Activated naive CD4-positive, alpha-beta T cell (primary cell): ENCODE measurements around the gene CALML6.
"Not testable (repeated sequence)": the region's sequence is repeated elsewhere in the genome, so short reads cannot be mapped to it uniquely, and the experiment has no call there.

Source experiments
- DNase-seq, 4 experiments: peaks; one replicate each; lab custom pipeline; 2025; lab: John Stamatoyannopoulos, UW

CALML6 gene

GRCh38 chr1:1925437-1926345 lies 10.6 kb downstream of the CALML6 start:
- no peak for DNase-seq

GRCh38 chr1:1926346-1926811 lies 11.3 kb downstream of the CALML6 start:
- no peak for DNase-seq

- no peak for DNase-seq
These were observed 12.0 kb downstream of the CALML6 start for GRCh38 chr1:1926886-1927660.

- no peak for DNase-seq
These were observed 12.7 kb downstream of the CALML6 start for GRCh38 chr1:1927751-1928150.

GRCh38 chr1:1928231-1929101 lies 13.4 kb downstream of the CALML6 start:
- no peak for DNase-seq

- no peak for DNase-seq
These were observed 14.1 kb downstream of the CALML6 start for GRCh38 chr1:1929102-1929638.

- no peak for DNase-seq
These were observed 14.8 kb downstream of the CALML6 start for GRCh38 chr1:1929639-1930545.

- not testable (repeated sequence) for DNase-seq
These were observed 19.8 kb downstream of the CALML6 start for GRCh38 chr1:1934848-1935247.

GRCh38 chr1:1937061-1937460 lies 22.0 kb downstream of the CALML6 start:
- no peak for DNase-seq

GRCh38 chr1:1937549-1938275 lies 22.7 kb downstream of the CALML6 start:
- DNase-seq = no peak

GRCh38 chr1:1938276-1938573 lies 23.2 kb downstream of the CALML6 start:
- DNase-seq = no peak

GRCh38 chr1:1938613-1939295 lies 23.7 kb downstream of the CALML6 start:
- DNase-seq = no peak

GRCh38 chr1:1939296-1940122 lies 24.4 kb downstream of the CALML6 start:
- DNase-seq = no peak

GRCh38 chr1:1940123-1940425 lies 25.0 kb downstream of the CALML6 start:
- DNase-seq = no peak

- no peak for DNase-seq
These were observed 26.3 kb downstream of the CALML6 start for GRCh38 chr1:1941211-1941841.

- no peak for DNase-seq
These were observed 27.1 kb downstream of the CALML6 start for GRCh38 chr1:1941868-1942752.
